HG03521 (cell line): ENCODE measurements around the gene FGFR4.

ENCODE experiments used
- ATAC-seq: cut with Tn5 transposase; IDR thresholded peaks from one replicate; pipeline ENCODE4 v1.9.1; 2021; ENCODE audit warnings: mild to moderate bottlenecking, moderate library complexity; ENCODE audit not compliant: unreplicated experiment

The FGFR4 gene

DNA sequence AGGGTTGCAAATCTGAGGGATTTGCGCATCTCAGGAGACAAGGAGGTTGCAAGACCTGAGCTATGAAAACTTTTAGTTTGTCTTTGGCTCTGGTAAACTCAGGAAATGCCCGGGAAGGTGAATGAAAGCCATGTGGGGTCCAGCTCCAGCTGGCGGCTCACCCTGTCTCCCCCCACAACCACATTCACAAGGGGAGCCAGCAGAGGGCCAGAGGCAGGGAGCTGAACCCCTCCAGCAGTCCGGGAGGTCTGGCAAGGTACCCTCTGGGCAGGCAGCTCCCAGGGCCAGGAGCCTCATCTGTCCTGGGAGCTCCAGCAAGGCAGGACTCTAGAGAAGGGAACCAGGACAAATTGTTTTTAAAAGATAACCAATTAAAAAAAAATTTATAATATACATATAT, 2.5 kb upstream of the FGFR4 start:
- no peak for ATAC-seq

DNA sequence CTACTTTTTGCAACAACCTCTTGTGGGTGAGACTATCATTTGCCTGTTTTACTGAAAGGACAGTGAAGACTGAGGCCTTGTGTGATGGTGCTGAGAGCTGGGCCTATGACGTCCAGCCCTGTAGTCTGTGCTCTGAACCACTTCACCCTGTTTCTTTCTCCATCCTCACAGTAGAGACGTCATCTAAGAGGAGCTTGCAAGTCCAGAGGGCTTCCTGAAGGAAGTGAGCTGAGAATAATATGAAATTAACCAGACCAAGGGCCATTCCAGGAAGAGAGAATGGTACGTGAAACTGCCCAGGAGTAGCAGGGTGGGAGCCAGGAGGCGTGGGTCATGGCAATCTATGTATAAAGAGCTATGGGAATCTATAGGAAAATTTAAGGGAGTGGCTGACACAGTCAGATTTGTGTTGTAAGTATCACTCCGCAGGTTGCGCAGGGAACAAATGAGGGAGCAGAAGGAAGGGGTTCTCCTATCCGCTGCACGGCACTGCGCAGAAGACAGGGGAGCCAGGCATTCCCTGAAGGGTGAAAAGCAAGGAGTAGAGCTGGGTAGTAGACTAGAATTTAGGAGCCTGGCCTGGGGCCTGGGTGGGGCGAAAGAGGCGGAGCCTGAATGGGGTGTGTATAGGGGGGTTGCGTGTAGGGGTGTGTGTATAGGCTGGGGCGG, 596 bp upstream of the FGFR4 start:
- ATAC-seq, result no peak

DNA sequence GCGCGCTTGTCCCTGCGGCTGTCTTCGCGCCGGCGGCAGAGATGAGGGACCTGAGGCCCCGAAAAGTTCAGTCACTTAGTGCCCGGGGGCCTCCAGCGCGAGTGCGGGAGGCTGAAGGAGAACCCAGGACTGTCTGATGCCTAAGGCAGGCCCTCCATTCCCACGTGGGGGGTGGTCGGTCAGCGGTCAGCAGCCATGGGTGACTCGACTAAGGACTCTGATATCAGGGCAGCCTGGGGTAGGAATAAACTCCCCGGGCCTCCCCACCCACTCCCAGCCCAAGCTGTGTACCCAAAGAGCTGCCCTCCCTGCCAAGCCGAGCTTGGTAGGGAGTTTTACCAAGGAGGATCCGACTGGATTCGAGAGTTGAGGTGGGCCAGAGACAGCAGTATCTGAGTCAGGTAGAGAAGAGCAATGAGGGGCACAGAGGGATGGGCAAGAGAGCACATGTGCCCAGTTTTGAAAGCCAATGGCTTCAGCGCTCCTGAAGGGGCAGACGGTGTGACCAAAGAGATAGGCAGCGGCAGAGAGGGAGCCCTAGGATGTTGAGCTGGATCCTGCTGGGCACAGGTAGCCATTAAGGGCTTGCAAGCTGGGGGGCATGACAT, 787 bp downstream of the FGFR4 start:
- no peak for ATAC-seq

DNA sequence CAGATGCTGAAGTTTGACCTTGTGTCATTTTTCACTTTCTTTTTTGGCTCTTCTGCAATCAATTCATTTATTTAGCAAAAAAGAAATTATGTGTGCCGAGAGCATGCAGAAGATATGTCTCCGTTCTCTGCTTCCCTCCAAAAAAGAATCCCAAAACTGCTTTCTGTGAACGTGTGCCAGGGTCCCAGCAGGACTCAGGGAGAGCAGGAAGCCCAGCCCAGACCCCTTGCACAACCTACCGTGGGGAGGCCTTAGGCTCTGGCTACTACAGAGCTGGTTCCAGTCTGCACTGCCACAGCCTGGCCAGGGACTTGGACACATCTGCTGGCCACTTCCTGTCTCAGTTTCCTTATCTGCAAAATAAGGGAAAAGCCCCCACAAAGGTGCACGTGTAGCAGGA, 2.4 kb downstream of the FGFR4 start:
- ATAC-seq, result no peak

DNA sequence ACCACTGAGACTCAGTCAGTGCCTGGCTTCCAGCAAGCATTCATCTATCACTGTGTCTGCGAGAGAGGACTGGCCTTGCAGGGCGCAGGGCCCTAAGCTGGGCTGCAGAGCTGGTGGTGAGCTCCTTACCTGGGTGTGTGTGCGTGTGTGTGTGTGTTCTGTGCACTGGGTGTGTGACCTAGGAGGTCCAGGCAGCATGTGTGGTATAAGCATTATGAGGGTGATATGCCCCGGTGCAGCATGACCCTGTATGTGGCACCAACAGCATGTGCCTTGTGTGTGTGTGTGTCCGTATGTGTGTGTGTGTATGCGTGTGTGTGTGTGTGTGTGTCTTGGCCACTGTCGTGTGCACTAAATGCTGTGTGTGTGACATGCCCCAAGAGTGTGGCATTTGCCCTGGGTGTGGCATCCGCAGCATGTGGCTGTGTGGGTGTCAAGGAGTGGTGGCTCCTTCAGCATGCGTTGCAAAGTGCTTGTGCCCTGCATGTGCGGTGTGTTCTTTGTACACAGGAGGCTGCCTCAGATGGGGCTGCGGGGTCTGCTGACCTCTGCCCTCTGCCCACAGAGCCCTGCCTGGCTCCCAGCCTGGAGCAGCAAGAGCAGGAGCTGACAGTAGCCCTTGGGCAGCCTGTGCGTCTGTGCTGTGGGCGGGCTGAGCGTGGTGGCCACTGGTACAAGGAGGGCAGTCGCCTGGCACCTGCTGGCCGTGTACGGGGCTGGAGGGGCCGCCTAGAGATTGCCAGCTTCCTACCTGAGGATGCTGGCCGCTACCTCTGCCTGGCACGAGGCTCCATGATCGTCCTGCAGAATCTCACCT, 3.3 kb downstream of the FGFR4 start:
- no peak for ATAC-seq

DNA sequence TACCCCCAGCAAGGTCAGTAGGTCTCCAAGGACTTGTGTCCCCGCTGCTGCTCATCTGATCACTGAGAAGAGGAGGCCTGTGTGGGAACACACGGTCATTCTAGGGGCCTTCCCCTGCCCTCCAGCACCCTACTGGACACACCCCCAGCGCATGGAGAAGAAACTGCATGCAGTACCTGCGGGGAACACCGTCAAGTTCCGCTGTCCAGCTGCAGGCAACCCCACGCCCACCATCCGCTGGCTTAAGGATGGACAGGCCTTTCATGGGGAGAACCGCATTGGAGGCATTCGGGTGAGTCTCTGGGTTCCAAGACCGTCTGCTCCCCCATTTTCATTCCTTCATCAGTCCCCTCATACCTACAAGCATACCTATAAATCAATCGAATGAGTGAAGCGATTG, 4.1 kb downstream of the FGFR4 start:
- no peak for ATAC-seq

DNA sequence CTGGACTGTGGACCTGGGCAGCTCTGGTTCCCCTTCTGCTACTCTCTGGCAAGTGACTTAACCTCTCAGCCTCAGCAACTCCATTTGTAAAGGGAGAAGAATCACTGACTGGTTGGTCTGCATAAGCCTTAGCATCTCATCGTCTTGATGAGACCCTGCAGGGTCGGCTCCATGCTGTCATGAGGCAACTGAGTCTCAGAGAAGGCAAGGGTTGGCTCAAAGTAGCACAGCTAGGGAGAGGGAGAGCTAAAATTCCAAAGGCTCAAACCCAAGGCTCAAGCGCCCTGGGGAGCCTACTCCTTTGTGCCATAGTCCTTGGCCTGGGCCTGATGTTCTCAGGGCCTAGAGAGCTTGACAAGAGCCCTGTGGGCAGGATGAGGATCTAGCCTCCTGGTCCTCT, 4.5 kb downstream of the FGFR4 start:
- no peak for ATAC-seq

DNA sequence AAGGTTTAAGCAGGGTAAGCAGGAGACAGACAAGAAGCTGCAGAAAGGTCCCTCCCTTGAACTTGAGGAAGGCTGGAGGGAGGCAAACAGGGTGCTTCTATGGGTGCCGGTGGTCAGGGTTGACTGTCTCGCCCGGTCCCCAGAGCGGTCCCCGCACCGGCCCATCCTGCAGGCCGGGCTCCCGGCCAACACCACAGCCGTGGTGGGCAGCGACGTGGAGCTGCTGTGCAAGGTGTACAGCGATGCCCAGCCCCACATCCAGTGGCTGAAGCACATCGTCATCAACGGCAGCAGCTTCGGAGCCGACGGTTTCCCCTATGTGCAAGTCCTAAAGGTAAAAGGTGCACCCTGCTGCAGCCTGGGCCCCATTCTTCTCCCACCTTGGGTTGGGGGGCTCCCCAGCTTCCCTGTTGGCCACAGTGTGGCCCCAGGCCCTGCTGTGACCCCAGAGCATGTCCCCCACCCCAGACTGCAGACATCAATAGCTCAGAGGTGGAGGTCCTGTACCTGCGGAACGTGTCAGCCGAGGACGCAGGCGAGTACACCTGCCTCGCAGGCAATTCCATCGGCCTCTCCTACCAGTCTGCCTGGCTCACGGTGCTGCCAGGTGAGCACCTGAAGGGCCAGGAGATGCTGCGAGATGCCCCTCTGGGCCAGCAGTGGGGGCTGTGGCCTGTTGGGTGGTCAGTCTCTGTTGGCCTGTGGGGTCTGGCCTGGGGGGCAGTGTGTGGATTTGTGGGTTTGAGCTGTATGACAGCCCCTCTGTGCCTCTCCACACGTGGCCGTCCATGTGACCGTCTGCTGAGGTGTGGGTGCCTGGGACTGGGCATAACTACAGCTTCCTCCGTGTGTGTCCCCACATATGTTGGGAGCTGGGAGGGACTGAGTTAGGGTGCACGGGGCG, 5.7 kb downstream of the FGFR4 start:
- ATAC-seq, result no peak

DNA sequence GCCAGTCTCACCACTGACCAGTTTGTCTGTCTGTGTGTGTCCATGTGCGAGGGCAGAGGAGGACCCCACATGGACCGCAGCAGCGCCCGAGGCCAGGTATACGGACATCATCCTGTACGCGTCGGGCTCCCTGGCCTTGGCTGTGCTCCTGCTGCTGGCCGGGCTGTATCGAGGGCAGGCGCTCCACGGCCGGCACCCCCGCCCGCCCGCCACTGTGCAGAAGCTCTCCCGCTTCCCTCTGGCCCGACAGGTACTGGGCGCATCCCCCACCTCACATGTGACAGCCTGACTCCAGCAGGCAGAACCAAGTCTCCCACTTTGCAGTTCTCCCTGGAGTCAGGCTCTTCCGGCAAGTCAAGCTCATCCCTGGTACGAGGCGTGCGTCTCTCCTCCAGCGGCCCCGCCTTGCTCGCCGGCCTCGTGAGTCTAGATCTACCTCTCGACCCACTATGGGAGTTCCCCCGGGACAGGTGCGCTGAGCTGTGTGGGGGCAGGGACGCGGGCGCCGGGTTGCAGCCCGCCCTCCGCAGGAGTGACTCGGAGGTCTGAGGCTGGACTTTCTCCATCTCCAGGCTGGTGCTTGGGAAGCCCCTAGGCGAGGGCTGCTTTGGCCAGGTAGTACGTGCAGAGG, 6.5 kb downstream of the FGFR4 start:
- no peak for ATAC-seq

DNA sequence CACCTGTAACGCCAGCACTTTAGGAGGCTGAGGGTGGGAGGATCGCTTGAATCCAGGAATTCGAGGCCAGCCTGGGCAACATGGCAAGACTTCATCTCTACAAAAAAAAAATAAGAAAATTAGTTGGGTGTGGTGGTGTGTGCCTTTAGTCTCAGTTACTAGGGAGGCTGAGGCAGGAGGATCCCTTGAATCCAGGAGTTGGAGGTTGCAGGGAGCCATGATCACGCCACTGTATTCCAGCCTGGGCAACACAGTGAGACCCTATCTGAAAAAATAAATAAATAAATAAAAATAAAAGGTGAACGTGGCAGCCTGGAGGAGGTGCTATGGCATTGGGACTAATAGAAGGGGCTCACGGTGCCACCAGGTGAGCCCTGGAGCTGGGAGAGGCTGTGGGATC, 7.1 kb downstream of the FGFR4 start:
- ATAC-seq, result no peak

DNA sequence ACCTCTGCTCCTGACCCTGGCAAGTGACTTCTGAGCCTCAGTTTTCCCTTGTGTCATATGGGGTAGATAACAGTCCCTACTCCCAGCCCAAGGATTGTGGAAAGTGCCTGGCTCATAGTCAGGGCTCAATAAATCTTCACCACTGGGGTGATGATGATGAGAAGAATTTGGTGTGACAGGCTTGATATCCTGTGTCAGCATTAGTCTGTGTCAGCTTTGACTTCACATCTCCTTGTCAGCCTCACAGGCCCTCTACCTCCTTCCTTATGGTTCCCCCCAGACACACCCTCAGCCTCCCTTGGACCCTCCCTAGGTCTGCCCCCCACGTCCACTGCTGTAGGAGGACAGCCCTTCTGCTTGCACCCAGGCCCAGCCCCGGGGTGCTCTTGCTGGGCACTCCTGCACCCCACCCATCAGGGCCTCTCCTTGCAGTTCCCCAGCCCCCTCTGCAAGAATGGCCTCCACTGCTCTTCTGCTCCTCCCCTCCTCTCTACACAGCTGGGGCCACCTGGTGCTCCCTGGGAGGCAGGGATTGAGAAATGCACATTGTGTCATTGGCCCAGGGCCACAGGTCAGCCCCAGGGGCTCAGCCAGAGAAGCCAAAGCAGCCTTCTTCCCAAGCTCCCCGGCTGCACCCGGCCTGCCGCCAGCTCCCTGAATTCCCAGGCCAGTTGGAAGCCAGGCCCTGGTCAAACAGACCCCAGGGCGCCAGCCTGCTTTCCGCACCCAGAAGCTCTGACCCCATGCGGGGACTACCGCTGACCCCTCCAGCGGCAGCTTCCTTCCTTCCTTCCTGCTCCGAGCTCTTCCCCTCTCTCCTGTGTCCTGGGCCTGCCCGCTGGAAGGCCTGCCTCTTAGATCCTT, 7.7 kb downstream of the FGFR4 start:
- ATAC-seq, result no peak

DNA sequence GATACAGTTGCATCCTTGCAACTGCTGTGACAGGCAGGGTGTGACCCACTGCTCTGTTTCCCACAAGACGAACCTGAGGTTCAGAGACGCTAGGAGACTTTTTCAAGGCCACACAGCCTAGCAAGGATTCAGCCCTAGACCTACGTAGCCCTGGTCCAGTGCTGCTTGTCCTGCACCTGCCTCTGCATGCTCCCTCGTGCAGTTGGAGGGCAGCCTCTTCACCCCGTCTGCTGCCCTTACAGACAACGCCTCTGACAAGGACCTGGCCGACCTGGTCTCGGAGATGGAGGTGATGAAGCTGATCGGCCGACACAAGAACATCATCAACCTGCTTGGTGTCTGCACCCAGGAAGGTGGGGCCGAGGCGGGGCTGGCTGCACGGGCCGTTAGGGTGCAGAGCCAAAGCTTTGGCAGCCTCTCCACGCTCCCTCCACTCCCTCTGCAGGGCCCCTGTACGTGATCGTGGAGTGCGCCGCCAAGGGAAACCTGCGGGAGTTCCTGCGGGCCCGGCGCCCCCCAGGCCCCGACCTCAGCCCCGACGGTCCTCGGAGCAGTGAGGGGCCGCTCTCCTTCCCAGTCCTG, 8.5 kb downstream of the FGFR4 start:
- ATAC-seq, result no peak

DNA sequence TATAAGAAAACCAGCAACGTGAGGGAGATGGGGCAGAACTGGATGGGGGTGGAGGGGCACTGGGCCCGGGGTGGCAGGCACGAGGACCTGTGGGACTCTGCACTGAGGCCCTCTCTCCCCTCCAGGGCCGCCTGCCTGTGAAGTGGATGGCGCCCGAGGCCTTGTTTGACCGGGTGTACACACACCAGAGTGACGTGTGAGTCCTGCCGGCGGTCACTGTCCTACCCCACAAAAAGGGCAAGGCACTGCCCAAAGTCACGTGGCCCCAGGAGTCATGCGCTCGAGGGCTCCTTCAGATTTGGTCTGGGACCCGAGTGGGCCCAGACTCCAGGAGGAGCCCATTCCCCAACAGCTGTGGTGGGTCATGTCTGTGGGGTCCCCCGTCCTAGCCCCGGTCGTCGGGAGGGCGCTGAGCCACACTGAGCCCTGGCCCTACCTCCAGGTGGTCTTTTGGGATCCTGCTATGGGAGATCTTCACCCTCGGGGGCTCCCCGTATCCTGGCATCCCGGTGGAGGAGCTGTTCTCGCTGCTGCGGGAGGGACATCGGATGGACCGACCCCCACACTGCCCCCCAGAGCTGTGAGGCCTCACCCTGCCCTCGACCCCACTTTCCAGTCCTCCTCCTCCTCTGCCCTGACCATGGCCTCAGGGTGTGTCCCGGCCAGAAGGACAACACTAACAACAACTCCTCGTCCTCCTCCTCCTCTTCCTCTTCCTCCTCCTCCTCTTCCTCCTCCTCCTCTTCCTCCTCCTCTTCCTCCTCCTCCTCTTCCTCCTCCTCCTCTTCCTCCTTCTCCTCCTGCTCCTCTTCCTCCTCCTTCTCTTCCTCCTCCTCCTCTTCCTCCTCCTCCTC, 9.7 kb downstream of the FGFR4 start:
- ATAC-seq, result no peak

DNA sequence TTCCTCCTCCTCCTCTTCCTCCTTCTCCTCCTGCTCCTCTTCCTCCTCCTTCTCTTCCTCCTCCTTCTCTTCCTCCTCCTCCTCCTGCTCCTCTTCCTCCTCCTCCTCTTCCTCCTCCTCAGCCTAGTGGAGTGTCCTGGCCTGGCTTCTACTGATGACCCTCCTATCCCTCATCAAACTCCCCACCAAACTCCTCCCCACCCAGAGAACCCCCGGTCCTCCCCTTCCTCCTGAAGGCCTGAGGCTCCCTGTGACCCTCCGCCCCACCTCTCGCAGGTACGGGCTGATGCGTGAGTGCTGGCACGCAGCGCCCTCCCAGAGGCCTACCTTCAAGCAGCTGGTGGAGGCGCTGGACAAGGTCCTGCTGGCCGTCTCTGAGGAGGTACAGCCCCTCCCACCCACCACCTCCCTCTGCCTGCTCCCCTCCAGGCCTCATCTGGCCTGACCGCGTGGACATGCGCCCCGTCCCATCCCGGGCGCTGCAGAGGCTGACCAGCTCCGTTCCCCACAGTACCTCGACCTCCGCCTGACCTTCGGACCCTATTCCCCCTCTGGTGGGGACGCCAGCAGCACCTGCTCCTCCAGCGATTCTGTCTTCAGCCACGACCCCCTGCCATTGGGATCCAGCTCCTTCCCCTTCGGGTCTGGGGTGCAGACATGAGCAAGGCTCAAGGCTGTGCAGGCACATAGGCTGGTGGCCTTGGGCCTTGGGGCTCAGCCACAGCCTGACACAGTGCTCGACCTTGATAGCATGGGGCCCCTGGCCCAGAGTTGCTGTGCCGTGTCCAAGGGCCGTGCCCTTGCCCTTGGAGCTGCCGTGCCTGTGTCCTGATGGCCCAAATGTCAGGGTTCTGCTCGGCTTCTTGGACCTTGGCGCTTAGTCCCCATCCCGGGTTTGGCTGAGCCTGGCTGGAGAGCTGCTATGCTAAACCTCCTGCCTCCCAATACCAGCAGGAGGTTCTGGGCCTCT, 10.6 kb downstream of the FGFR4 start:
- ATAC-seq, result no peak

DNA sequence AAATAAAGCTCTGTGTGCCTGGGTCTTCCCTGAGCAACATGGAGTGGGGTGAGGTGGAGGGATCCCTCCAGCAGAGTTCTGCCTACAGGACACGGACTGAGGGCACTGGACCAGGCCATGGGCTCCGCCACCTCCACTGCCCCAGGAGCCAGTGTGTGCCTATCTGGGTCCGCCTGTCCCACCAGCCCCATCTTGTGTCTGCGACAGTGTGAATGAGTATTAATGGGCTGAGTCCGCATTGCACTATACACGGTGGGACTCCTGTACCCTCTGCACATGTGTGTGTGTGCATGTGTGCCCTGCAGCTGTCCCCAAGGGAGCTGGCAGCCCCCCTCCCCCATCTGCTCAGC, 11.4 kb downstream of the FGFR4 start:
- no peak for ATAC-seq

DNA sequence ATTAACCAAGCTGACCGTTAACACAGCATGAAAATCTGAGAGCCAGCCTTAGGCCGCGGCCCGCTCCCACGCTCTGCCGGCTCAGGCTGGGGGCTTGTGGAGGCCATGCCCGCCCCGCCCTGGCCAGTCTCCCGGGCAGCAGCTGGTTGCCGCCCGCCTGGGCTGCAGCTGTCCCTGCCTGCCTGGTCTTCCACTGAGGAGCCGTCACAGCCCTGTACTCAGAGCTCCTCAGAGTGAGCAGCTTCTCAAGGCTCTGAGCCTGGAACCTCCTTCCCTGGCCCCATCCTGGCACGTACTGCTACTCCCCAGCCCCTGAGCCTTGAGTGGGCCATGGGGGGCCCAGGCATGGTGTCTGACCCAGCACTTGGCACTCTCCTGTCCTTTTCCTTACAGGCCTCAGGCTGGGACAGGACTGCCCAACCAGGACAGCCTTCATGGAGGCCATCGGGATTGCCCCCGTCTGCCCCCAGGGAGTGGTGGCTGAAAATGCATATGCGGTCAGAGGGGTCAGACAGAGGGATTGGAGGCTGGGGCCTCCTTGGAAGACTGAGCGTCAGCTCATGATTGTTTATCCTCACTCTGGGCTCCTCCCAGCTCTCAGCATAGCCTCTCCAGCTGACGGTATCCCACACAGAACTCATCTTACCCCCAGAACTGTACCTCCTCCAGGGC, 11.9 kb downstream of the FGFR4 start:
- ATAC-seq, result no peak
